ENCODE data around the gene ABLIM1. TPM values are rescaled to one million over a fixed set of nuclear protein-coding genes. Genes with fewer than 3 reads are reported as not detected.
"Not testable (repeated sequence)": the region's sequence is repeated elsewhere in the genome, so short reads cannot be mapped to it uniquely, and the experiment has no call there.

ABLIM1 gene
- 12.4 and 30.2 TPM in 2 replicates for total RNA-seq

DNA sequence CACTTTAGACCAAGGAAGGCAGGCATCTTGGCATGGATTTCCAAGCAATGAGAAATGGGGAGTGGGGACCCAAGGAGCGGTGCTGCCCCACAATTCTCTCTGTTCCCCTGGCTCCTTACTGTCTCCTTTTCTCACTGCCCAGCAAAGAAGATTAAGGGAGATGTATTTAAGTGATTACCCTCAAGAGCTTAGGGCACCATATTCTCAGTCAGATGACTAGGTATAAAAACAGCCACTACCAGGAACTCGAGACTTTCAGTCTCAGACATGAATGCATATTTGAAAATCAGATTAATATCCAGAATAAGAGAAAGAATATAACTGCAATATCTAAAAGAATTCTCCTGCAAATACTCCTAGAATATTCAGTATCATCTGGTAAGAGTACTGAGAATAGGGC is at the start of gene ABLIM1:
Gene ABLIM1, minus strand, starts transcription at position 101 of the 400 bp plus-strand sequence. Its CDS starts 75 bp downstream, at position 26.
- DNase-seq (ENCODE audit: low read depth): no peak
- no peak within 1 kb of the TSS for H3K4me3 ChIP-seq (ENCODE audit: low read depth, low read length)
- TF ChIP-seq CTCF (conservative IDR thresholded peaks at IDR 0.05; ENCODE audit: low read depth, low read length): no peak

GRCh38 chr10:114706458-114707055 is 48.5 kb upstream of the ABLIM1 start:
- no peak overlapping the region for H3K4me3 ChIP-seq (ENCODE audit: low read depth, low read length)
- TF ChIP-seq CTCF (conservative IDR thresholded peaks at IDR 0.05; ENCODE audit: low read depth, low read length): no peak
- DNase-seq (ENCODE audit: low read depth): no peak

DNA sequence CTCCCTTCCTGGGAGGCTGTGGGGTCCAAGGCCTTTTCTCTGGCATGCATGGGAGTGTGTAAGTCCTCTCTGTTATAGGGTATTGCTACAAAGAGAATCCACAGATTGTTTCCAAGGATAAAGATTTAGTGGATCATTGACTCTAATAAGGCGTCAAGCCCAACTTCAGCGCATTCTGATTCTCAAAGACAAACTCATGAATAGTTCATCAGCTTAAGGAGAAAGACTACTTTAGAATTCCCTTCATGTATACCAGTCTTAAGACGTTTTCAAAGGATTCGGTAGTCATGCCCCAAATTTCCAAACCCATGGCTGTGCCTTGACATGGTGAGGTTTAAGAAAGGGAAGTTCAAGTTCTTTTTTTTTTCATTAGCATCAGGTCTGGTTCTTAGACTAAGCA is 46.6 kb upstream of the ABLIM1 start:
- no peak for TF ChIP-seq CTCF (conservative IDR thresholded peaks at IDR 0.05; ENCODE audit: low read depth, low read length)
- H3K4me3 ChIP-seq (ENCODE audit: low read depth, low read length): no peak overlapping the region
- DNase-seq (ENCODE audit: low read depth): no peak

- TF ChIP-seq CTCF (conservative IDR thresholded peaks at IDR 0.05; ENCODE audit: low read depth, low read length): peak; percentile 89
- no peak for DNase-seq (ENCODE audit: low read depth)
These were observed 45.5 kb upstream of the ABLIM1 start for GRCh38 chr10:114703377-114704107.

DNA sequence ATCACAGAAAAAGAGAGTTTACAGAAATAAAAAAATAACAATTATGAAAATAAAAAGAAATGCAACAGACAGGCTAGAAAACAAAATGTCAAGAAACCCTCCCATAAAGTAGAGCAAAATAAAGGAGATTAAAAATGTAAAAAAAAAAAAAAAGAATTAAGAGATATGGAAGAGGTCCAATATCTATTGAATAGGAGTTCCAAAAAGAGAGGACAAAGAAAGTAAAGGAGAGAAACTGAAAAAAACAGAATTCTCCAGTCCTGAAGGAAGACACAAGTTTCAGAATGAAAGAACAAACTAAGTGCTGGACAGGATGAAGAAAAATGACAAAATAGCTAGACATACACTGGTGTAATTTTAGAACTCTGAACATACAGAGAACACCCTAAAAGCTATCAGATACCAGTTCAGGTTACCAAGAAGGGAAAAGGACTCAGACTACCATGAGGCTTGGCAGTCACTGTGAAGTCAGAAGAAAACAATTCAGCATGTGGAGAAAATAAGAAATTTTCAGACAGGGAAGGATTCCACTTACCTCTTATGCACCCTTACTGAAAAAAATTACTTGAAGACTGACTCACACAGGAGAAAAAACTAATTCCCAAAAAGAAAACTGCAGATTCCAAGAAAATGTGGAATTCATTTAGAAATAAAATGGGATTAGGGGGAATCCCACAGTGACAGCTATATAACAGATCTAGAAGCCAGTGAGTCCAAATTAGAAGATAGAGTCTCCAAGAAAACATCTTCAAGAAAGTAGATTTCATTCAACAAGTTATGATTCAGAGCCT is 40.4 kb upstream of the ABLIM1 start:
- no peak for TF ChIP-seq CTCF (conservative IDR thresholded peaks at IDR 0.05; ENCODE audit: low read depth, low read length)
- DNase-seq (ENCODE audit: low read depth): no peak
- peak overlapping the region; percentile 3 for H3K4me3 ChIP-seq (ENCODE audit: low read depth, low read length)

More at GRCh38 chr10:114703377-114704107, 45.5 kb upstream of the ABLIM1 start:
- H3K4me3 ChIP-seq (ENCODE audit: low read depth, low read length): no peak overlapping the region

- H3K4me3 ChIP-seq (ENCODE audit: low read depth, low read length): peak overlapping the region; percentile 28
- TF ChIP-seq CTCF (conservative IDR thresholded peaks at IDR 0.05; ENCODE audit: low read depth, low read length): no peak
These were observed 39.1 kb upstream of the ABLIM1 start for GRCh38 chr10:114697061-114697598.

DNA sequence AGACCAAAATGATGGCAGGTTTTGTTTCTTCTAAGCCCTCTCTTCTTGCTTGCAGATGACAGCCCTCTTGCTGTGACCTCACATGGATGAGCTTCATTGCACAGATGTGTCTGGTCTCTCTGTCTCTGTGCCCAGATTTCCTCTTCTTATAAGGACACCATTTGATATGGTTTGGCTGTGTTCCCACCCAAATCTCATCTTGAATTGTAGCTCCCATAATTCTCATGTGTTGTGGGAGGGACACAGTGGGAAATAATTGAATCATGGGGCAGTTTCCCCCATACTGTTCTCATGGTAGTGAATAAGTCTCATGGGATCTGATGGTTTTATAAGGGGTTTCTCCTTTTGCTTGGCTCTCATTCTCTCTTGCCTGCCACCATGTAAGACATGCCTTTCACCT is 38.2 kb upstream of the ABLIM1 start:
- H3K4me3 ChIP-seq (ENCODE audit: low read depth, low read length); DNase-seq (ENCODE audit: low read depth): not testable (repeated sequence)

More at GRCh38 chr10:114697061-114697598, 39.1 kb upstream of the ABLIM1 start:
- no peak for DNase-seq (ENCODE audit: low read depth)
